Suprapubic skin (tissue), 4 donors: ENCODE measurements around the gene WASHC2C.
"Not testable (repeated sequence)": the region's sequence is repeated elsewhere in the genome, so short reads cannot be mapped to it uniquely, and the experiment has no call there.

Experiments used
- CTCF ChIP-seq, 2 donors: fragments of 200-600 bp in 1 of 2; fragments of 450-650 bp in 1 of 2; sonication (generic) in 1 of 2; IDR thresholded peaks; one replicate each; pipeline ENCODE4 v1.5.1; 2016 to 2019; ENCODE audit warnings: antibody characterized with exemption in 2 of 2, mild to moderate bottlenecking in 1 of 2, moderate library complexity in 1 of 2
- EP300 ChIP-seq: sonication (generic); formaldehyde crosslinking; IDR thresholded peaks from one replicate; pipeline ENCODE4 v1.6.1; 2017; ENCODE audit warnings: antibody characterized with exemption
- POLR2A ChIP-seq, 2 donors: fragments of 450-650 bp; IDR thresholded peaks; one replicate each; pipeline ENCODE4 v1.6.1; 2017; ENCODE audit warnings: antibody characterized with exemption in 2 of 2, mild to moderate bottlenecking in 2 of 2, moderate library complexity in 2 of 2
- POLR2AphosphoS5 ChIP-seq, 3 donors: sonication (generic); formaldehyde crosslinking; IDR thresholded peaks; one replicate each; pipeline ENCODE4 v1.6.1; 2017; ENCODE audit warnings: antibody characterized with exemption in 3 of 3

DNA sequence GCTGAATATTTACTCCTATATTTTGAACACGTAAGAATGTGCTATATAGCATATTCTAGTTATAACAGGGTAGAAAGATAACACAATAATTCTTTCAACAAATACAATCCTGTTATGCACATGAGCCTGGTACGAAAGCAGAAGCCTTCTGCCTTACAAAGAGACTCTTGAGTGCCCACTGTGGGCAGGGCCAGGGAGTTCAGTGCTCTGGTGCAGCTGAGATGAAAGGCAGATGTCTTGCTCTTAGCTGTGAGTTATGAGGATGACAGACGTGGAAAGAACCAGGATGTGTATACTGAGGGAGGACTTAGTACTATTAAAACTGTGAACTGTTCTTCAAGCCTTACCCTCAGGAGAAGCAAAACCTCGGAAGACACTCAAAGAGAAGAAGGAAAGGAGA, 24.1 kb downstream of the WASHC2C start:
- TF ChIP-seq CTCF (IDR thresholded peaks at IDR 0.05); POLR2A (IDR thresholded peaks at IDR 0.05); POLR2AphosphoS5 (IDR thresholded peaks at IDR 0.05); EP300: not testable (repeated sequence)
